Stimulated activated CD4-positive, alpha-beta T cell treated with anti-CD3 and anti-CD28 coated beads, Interleukin-15, amount 100 ng/mL, for 24 hours (primary cell): ENCODE data around the gene HIRIP3.

Experiments
- DNase-seq: peaks from one replicate; pipeline ENCODE4 v3.0.0-alpha.2; 2020

HIRIP3 gene

DNA sequence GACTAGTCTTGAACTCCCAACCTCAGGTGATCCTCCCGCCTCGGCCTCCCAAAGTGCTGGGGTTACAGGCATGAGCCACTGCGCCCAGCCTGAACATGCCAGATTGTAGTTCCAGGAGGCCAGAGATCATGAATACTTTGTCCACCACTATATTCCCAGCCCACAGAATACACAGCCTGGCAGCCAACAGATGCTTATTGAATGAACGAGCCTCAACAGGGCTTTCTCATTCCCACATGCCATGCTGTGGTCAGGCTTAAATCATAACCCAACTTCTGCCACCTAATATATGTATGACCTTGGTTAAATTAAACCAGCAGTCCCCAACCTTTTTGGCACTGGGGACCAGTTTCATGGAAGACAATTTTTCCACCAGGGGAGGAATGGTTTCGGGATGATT is 36.7 kb downstream of the HIRIP3 start:
- DNase-seq = no peak

DNA sequence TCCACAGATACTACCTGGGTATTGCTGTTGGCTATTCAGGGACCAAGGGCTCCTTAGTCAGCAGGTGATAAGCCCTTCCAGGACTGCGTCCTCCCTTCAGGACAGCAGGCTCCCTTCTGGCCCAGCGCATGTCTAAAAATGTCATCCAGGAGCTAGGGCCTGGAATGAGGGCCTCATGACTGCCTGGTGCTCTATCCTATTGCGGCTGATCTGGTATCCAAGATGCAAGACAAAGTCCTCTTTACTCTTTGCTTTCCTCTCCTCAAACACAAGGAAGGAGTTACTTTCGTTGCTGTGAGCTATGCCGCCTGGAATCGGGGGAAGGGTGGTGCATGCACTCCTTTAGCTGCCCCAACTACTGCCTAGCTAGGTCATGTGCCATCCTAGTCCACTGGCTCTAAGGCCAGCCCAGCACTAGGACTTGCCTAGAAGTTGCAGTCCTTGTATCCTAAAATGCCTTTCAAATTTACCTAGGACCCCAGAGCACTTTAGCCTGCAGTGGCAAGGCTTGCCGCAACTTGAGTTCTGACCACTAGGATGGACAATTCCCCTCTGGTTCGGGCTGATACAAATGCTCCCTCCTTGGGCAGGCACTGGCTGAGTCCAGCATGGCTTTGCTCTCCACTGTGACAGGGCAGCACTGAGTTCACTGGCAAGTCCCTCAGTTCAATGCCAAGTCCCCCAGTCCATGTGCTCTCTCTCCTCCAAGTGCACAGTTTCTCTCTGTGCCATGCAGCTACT is 43.6 kb downstream of the HIRIP3 start:
- no peak for DNase-seq

DNA sequence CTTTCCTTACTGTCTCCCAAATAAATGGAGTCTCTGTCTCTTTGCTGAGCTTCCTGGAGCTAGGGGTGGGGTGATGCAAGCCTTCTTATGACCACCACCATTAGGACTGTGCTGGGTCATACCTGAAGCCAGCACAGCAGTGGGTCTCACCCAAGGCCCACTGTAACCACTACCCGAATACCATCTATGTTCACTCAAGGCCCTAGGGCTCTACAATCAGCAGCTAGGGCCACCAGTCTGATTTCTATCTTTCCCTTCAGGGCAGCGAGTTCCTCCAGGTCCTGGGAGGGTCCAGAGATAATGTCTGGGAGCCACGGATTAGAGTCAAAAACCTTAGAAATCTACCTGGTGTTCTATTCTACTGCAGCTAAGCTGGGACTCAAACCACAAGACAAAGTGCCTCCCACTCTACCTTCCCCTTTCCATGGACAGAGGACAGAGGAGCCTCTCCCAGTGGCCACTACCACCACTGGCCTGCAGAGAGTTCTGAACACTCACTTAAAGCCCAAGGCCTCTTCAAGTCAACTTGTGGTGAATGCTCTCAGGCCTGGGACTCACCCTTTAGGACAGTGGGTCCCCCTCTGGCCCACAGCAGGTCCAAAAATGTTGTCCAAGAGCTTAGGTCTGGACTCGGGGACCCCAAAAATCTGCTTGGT is 44.5 kb downstream of the HIRIP3 start:
- no peak for DNase-seq

DNA sequence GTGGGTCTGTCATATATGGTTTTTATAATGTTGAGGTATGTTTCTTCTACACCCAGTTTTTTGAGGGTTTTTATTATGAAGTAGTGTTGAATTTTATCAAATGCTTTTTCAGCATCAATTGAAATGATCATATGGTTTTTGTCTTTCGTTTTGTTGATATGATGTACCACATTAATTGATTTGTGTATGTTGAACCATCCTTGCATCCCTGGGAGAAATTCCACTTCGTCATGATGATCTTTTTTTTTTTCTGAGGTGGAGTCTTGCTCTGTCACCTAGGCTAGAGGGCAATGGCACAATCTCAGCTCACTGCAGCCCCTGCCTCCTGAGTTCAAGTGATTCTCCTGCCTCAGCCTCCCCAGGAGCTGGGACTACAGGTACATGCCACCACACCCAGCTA is 47.5 kb downstream of the HIRIP3 start:
- DNase-seq = no peak

DNA sequence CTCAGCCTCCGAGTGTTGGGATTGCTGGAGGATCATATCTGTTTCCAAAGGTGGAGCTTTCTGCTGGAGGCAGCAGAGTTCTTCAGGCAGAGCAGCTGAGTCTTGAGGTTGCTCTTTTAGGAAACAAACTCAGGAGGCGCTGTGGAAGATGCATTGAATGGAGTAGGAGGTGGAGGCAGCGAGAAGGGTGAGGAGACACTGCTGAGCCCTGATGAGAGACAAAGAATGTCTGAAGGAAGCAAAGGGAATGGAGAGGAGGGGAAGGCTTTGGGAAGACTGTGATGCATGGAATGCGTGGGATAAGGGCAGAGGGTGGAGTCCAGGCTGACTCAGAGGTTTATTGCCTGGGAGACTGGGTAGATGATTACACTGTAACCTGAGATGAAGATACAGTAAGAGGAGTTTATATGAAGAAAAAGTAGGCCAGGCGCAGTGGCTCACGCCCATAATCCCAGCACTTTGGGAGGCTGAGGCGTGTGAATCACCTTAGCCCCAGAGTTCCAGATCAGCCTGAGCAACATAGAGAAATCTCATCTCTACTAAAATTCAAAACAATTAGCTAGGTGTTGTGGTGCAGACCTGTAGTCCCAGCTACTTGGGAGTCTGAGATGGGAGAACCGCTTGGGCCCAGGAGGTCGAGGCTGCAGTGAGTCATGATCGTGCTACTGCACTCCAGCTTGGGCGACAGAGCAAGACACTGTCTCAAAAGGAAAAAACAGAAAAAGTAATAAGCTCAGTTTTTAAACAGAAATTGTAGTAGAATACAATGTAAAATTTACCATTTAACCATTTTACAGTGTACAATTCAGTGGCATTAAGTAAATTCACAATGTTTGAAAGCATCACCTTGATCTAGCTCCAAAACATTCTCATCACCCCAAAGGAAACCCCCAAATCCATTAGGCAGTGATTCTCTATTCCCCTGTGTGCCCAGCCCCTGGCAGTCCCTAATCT is 51.3 kb downstream of the HIRIP3 start:
- DNase-seq = no peak
